Right lobe of liver (tissue), 6 donors: Measurements from ENCODE around the gene SEMA3B. TPM values are rescaled to one million over a fixed set of nuclear protein-coding genes. Genes with fewer than 3 reads are reported as not detected.
"Not testable (repeated sequence)": the region's sequence is repeated elsewhere in the genome, so short reads cannot be mapped to it uniquely, and the experiment has no call there.

Source experiments
- ATAC-seq, 4 donors: fragments of 200-7000 bp; cut with Tn5 transposase; one replicate each; pipeline ENCODE4 v1.9.1; 2020; ENCODE audit warnings: mild to moderate bottlenecking in 4 of 4, moderate library complexity in 4 of 4
- DNase-seq, 3 donors: peaks; one replicate each; pipeline ENCODE4 v3.0.0-alpha.2; 2020
- H3K27ac ChIP-seq, 3 donors: fragments of 200-600 bp; one replicate each; pipeline ENCODE4 v1.8.0; 2022
- H3K27me3 ChIP-seq, 2 donors: fragments of 200-600 bp; one replicate each; pipeline ENCODE4 v1.8.0; 2022
- H3K36me3 ChIP-seq, 4 donors: fragments of 200-600 bp; sonication (generic) in 1 of 4; one replicate each; pipeline versions ENCODE4 v1.5.1 to v1.8.0; 2017 to 2022; ENCODE audit warnings: control low read depth in 1 of 4
- H3K4me1 ChIP-seq, 4 donors: fragments of 200-600 bp; sonication (generic) in 1 of 4; one replicate each; pipeline versions ENCODE4 v1.5.1 to v1.8.0; 2017 to 2022; ENCODE audit warnings: control low read depth in 1 of 4
- H3K4me3 ChIP-seq, 3 donors: fragments of 200-600 bp; one replicate each; pipeline ENCODE4 v1.8.0; 2022
- H3K9me3 ChIP-seq, 4 donors: fragments of 200-600 bp; sonication (generic) in 1 of 4; one replicate each; pipeline versions ENCODE4 v1.5.1 to v1.8.0; 2017 to 2022; ENCODE audit warnings: control low read depth in 1 of 4
- POLR2A ChIP-seq: fragments of 450-650 bp; IDR thresholded peaks from one replicate; pipeline ENCODE4 v1.6.1; 2017; ENCODE audit warnings: antibody characterized with exemption, mild to moderate bottlenecking
- WGBS: methylation state at CpG from one replicate; pipeline ENCODE4 v1.1.6; 2018; ENCODE audit warnings: low coverage, low lambda C conversion rate; ENCODE audit not compliant: insufficient coverage; ENCODE audit errors: missing lambda C conversion rate; 5-methylcytosine and 5-hydroxymethylcytosine counted together
- intact Hi-C, 2 donors: fragments of 100-400 bp; cut with DNase I; formaldehyde crosslinking; loops; one replicate each; pipeline versions ENCODE4 v1.11.2 to v1.14.1; 2022
- total RNA-seq, 6 experiments: library from RNA; depleted of rRNA in 2 of 6; stranded (reverse); fragments of >200 nt in 2 of 6; fragmentation: NEBNext Ultra II Directional in 3 of 6; extraction: Animal tissue kit (Norgen Biotek cat#: 25700) in 3 of 6; gene quantifications; one replicate each; pipeline versions ENCODE4 v1.1.0 to v1.2.4, GENCODE V29; 2016 to 2023
- TF ChIP-seq, protein P1 (sequence below), 4 donors: fragments of 200-600 bp in 3 of 4; fragments of 450-650 bp in 1 of 4; IDR thresholded peaks; one replicate each; pipeline versions ENCODE4 v1.5.1 to v1.8.0; 2016 to 2022; ENCODE audit warnings: antibody characterized with exemption in 4 of 4, mild to moderate bottlenecking in 2 of 4
- donor health status: DM: no; HTN: yes; CAD: no.
- donor health status: DM: no; HTN: no; CAD: no.
- donor health status: DM: no; HTN: no; CAD: no.
- donor health status: DM: no; HTN: yes; CAD: no.
- donor health status: DM: no; HTN: yes; CAD: no.

The SEMA3B gene
- total RNA-seq, 6 experiments from 2014 or later, result 1.7 to 4.5 (median 2.6) TPM

DNA sequence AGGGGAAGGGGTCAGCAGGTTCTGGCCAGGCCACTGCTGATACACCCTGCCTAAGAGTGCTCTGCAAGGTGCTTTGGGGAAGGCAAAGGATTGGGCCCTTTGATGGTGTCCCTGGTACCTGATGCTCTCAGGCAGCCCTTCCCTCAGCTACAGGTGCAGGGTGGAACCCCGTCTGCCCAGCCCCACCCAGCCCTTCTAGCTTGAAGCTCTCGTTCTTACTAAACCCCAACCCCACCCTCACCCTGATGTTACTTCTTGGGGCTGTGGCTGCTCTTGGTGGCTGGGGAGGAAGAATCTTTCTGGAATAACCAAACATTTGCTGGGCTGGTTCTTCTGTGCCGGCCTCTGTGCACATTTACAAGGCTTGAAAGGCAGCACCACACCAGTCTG lies 26.6 kb upstream of the SEMA3B start:
- H3K27me3 ChIP-seq, result no peaks in the 10 kb centered on the region
- TF ChIP-seq, protein P1, sequence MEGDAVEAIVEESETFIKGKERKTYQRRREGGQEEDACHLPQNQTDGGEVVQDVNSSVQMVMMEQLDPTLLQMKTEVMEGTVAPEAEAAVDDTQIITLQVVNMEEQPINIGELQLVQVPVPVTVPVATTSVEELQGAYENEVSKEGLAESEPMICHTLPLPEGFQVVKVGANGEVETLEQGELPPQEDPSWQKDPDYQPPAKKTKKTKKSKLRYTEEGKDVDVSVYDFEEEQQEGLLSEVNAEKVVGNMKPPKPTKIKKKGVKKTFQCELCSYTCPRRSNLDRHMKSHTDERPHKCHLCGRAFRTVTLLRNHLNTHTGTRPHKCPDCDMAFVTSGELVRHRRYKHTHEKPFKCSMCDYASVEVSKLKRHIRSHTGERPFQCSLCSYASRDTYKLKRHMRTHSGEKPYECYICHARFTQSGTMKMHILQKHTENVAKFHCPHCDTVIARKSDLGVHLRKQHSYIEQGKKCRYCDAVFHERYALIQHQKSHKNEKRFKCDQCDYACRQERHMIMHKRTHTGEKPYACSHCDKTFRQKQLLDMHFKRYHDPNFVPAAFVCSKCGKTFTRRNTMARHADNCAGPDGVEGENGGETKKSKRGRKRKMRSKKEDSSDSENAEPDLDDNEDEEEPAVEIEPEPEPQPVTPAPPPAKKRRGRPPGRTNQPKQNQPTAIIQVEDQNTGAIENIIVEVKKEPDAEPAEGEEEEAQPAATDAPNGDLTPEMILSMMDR (IDR thresholded peaks at IDR 0.05), result no peak
- DNase-seq (no peak), ATAC-seq (no peak)
- intact Hi-C loops, result no loop called here
- H3K4me1 ChIP-seq, result peaks cover 0 to 89% (median 29%) of the 10 kb centered on the region in 4 donors
- peak overlapping the region; percentile 40 to 93 (median 76) for H3K27ac ChIP-seq
- no peak overlapping the region for H3K4me3 ChIP-seq
- no peaks in the 10 kb centered on the region for H3K9me3 ChIP-seq
- WGBS, result 50% methylated on average over 1 of the region's 3 CpGs
- peaks cover 0 to 9% (median 0%) of the 10 kb centered on the region in 4 donors for H3K36me3 ChIP-seq

DNA sequence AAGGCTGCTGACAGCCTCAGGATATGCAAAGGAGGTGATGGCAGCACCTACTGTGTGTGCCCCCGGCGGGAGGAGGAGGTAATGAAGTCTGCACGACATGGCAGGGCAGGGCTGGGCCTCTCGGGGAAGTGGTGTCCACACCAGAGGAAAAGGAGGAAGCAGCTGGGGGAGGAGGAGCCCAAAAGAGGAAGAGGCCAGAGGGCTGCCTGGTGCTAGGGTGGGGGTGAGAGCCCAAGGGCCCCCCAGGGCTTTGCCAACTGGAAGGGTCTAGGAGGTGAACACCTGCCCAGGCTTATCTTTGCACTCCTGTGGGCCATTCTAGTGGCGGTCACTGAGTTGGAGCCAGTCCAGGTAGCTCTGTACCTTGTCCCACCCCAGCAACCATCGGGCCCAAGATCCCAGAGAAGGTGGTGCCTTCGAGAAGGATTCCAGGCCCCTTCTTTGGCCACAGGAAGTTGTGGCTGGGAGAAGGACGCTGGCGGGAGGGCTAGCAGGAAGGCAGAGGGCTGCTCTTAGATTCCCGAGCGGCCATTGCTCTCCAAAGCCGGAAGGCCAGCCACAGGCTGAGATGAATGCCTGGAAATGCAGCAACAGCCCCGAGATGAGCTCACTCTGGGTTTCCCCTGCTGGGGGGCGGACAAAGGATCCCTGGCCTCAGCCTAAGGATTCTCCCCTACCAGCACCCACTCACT lies 25.9 kb upstream of the SEMA3B start:
- Histone ChIP-seq H3K9me3 (no peaks in the 10 kb centered on the region), H3K27ac (peak overlapping the region; percentile 76 to 93 (median 78)), H3K4me3 (no peak overlapping the region), H3K27me3 (no peaks in the 10 kb centered on the region), H3K4me1 (peaks cover 0 to 87% (median 27%) of the 10 kb centered on the region in 4 donors), H3K36me3 (peaks cover 0 to 9% (median 0%) of the 10 kb centered on the region in 4 donors)
- intact Hi-C loops, result no loop called here
- no peak for TF ChIP-seq POLR2A
- TF ChIP-seq, protein P1 (IDR thresholded peaks at IDR 0.05), result no peak
- peak; percentile 4 to 42 (median 36) for ATAC-seq
- 32% methylated on average over 6 of the region's 14 CpGs for WGBS
- DNase-seq, result peak; percentile 71 to 82 (median 77)

DNA sequence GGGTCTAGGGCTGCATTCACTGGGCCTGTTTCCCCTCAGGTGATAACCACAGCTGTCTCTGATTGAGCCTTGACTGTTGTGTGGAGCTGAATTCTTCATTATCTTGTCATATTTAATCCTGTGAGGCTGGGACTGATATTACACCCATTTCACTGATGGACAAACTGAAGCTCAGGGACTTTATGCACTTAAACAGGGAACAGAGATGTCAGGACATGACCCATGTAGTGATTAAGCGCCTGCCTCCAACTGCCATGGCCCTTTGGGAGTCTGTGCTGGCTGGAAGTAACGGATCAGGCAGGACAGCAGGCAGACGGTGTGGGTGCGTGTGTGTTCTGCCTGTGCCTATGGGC lies 25.4 kb upstream of the SEMA3B start:
- Histone ChIP-seq H3K36me3 (peaks cover 0 to 9% (median 0%) of the 10 kb centered on the region in 4 donors), H3K27ac (peak overlapping the region; percentile 76 to 93 (median 78)), H3K4me3 (no peak overlapping the region), H3K4me1 (peaks cover 0 to 87% (median 27%) of the 10 kb centered on the region in 4 donors), H3K27me3 (no peaks in the 10 kb centered on the region), H3K9me3 (no peaks in the 10 kb centered on the region)
- TF ChIP-seq, protein P1 (IDR thresholded peaks at IDR 0.05), result no peak
- no peak for TF ChIP-seq POLR2A
- intact Hi-C loops, result no loop called here
- DNase-seq (no peak), ATAC-seq (no peak)
- WGBS, result no CpG with 5 or more reads among the region's 4 CpGs

DNA sequence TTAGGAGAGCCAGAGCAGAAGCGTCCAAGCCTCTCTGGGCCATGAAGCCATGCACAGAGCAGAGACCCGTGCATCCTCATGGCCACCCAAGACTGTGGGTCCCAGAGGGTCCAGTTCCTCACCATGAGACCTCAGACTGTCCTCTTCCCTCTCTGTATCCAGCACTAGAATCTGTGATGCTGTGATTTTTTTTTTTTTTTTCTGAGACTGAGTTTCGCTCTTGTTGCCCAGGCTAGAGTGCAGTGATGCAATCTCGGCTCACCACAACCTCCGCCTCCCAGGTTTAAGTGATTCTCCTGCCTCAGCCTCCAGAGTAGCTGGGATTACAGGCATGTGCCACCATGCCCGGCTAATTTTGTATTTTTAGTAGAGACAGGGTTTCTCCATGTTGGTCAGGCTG lies 24.1 kb upstream of the SEMA3B start:
- not testable (repeated sequence) for ATAC-seq

DNA sequence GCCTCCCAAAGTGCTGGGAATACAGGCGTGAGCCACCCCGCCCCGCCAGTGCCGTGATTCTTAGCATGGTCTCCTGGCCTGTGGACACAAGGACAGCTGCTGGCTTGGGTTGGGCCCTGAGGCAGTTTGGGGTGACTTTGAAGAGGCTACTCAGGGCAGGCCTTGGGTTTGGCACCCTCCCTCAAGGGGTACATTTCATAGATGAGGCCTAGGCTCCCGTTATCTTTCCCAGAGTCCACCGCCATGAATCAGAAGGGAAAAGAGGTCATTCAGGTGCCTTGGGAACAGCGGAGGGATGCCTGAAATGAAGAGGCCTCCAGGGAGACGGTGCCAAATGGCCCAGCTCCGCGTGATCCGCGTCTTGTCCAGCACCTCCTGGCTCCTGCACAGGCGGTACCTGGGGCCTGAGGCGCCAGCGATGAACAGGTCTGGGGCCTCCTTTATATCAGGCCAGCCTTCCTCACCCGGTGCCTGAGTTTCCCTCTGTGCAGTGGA lies 23.6 kb upstream of the SEMA3B start:
- H3K27ac ChIP-seq, result peak overlapping the region; percentile 72 to 93 (median 78)
- no peak overlapping the region for H3K4me3 ChIP-seq
- peaks cover 0 to 89% (median 25%) of the 10 kb centered on the region in 4 donors for H3K4me1 ChIP-seq
- TF ChIP-seq POLR2A, result no peak
- TF ChIP-seq, protein P1 (IDR thresholded peaks at IDR 0.05), result no peak
- WGBS, result 65% methylated on average over 5 of the region's 16 CpGs
- no peaks in the 10 kb centered on the region for H3K27me3 ChIP-seq
- ATAC-seq (no peak), DNase-seq (no peak)
- H3K36me3 ChIP-seq, result peaks cover 0 to 3% (median 0%) of the 10 kb centered on the region in 4 donors
- intact Hi-C loops, result no loop called here
- H3K9me3 ChIP-seq, result no peaks in the 10 kb centered on the region

More for the DNA sequence above, 24.1 kb upstream of the SEMA3B start:
- H3K9me3 ChIP-seq, H3K27me3 ChIP-seq, H3K4me3 ChIP-seq, H3K36me3 ChIP-seq, intact Hi-C loops, DNase-seq: not testable (repeated sequence)
- WGBS, result 73% methylated on average over 4 of the region's 6 CpGs
- Histone ChIP-seq H3K27ac (peak overlapping the region; percentile 72 to 93 (median 78)), H3K4me1 (peaks cover 0 to 88% (median 24%) of the 10 kb centered on the region in 4 donors)
